AG09319 (cell line): ENCODE measurements around the gene MAP2K7.
"Not testable (repeated sequence)": the region's sequence is repeated elsewhere in the genome, so short reads cannot be mapped to it uniquely, and the experiment has no call there.

ENCODE experiments used
- DNase-seq: peaks from one replicate; pipeline ENCODE4 v3.0.0-alpha.2; 2010; ENCODE audit warnings: low read depth; ENCODE audit errors: extremely low read depth
- TF ChIP-seq, protein P1 (sequence below): IDR thresholded peaks from 2 replicates; pipeline ENCODE4 v1.5.1; 2011; ENCODE audit warnings: low read depth, mild to moderate bottlenecking, inconsistent platforms, low read length, moderate library complexity

Gene MAP2K7

DNA sequence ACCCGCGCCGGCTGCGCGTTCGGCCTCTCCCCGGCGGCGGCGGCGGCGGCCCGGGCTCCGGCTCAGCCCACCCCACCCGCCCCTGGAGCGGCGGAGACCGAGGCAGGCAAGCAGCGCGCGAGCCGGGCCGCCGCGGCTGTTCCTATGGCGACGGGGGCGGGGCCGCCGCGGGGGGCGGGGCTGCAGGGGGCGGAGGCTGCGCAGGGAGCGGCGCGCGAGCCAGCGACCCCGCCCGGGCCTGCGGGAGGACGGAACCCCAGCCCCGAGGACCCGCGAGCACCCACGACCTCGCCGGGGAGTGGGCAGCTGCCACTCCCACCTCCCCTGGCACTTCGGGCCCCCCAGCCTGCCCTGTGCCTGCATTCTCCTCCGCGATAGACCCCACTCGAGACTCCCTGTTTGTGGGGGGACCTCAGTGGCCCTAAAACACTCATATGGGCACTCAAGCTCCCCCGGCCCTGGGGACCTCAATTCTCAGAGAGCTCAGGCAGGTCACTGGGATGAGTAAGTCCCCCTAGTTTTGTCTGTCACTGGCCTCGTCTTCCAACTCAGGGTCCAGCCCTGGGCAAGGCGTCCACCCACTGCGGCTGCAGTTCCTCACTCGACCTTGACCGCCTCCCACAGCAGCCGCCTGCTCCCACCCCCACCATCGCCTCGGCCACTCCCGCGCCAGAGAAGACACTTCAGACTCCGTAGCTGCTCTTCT is 22.5 kb downstream of the MAP2K7 start, which contains the start of gene CTXN1:
CTXN1 (minus strand) TSS at position 115 of the 706 bp plus-strand sequence. CDS start 597 bp downstream, outside the sequence.
- DNase-seq = no peak
- TF ChIP-seq, protein P1, sequence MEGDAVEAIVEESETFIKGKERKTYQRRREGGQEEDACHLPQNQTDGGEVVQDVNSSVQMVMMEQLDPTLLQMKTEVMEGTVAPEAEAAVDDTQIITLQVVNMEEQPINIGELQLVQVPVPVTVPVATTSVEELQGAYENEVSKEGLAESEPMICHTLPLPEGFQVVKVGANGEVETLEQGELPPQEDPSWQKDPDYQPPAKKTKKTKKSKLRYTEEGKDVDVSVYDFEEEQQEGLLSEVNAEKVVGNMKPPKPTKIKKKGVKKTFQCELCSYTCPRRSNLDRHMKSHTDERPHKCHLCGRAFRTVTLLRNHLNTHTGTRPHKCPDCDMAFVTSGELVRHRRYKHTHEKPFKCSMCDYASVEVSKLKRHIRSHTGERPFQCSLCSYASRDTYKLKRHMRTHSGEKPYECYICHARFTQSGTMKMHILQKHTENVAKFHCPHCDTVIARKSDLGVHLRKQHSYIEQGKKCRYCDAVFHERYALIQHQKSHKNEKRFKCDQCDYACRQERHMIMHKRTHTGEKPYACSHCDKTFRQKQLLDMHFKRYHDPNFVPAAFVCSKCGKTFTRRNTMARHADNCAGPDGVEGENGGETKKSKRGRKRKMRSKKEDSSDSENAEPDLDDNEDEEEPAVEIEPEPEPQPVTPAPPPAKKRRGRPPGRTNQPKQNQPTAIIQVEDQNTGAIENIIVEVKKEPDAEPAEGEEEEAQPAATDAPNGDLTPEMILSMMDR = no peak

DNA sequence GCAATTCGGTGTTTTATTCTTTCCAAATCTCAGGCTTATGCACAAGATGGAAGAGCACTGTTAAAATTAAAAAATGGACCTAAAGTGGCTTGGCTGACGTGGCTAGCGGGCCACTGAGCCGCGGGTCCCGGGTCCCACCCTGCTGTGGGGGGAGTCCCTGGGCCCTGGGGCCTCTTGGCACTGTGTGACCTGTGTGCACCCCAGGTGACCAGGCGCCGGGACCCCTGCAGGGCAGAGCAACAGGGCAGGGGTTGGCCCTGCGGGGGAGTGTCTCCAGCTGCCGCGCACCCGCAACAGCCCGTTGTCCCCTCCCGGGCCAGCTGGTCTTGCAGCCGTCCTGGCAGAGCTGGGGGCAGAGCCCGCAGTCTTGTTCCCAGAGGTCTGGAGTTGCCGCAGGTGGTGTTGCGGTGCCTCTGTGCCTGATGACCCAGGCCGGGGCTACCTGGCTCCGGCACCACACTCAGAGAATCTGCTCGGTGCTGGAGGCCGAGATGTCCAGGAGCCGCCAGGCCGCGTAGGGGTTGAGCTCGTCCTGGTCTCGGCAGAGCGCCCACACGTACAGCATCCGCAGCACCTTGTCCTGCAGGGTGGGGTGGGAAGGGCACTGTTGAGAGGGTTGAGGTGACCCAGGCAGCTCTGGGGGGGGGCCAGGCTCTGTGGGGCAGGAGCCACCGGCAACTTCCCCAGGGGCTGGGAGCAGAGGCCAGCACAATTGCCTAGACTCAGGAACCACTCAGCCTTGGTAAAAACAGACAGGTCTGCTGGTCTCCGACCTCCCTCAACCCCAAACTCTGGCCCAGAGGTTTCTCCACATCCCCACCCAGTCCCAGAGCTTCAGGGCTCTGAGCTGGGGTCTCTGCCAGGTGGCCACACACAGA is 23.3 kb downstream of the MAP2K7 start:
- DNase-seq = no peak
- TF ChIP-seq, protein P1 = no peak

DNA sequence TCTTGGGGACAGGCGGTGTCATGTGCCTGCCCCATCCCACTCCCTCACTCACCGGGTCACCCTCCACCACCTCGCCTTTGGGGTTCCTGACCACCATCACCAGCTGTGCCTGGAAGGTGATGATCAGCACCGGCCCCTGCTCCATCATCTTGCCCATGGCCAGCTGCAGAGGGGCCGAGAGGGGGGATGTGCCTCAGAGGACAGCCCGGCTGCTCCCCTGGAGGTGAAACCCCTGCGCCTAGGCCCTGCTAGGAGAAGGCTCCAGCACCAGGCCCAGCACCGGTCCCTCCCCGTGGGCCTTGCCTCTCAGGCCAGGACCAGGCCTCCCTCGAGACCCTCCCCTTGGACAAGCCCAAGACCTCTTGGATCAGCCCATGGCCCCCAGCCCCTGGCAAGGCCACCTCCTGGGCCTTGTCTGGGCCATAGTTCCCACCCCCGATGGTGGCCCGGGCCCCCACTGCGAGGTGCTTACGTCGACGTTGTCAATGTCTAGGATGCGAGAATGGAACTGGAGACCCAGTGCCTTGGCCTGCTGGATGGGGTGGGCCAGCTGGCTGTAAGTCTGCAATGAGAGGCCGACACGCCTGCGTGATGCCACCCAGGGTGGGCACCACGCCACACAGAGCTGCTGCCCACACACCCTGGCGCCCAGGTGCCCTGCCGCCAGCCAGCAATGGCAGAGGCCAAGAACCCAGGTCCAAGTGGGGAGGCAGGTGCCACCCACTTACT is 24.1 kb downstream of the MAP2K7 start:
- TF ChIP-seq, protein P1 = no peak
- no peak for DNase-seq

DNA sequence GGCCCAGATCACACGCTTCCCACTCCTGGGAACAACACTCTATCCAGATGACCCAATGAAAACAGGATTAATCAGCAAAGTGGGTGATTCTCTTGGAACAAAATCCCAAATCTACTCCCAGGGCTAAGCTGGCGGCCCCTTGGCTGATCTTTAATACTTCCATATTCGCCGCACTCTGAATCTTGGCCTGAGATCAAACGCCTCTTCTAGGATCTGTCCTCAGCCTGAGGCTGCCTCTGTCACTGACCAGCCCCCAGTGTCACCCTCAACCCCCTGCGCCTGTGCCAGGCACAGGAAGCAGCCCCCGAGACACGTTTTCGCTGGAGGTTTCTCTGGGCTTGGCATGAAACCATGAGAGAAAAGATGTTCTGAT is 24.6 kb downstream of the MAP2K7 start:
- DNase-seq = no peak
- TF ChIP-seq, protein P1 = no peak

DNA sequence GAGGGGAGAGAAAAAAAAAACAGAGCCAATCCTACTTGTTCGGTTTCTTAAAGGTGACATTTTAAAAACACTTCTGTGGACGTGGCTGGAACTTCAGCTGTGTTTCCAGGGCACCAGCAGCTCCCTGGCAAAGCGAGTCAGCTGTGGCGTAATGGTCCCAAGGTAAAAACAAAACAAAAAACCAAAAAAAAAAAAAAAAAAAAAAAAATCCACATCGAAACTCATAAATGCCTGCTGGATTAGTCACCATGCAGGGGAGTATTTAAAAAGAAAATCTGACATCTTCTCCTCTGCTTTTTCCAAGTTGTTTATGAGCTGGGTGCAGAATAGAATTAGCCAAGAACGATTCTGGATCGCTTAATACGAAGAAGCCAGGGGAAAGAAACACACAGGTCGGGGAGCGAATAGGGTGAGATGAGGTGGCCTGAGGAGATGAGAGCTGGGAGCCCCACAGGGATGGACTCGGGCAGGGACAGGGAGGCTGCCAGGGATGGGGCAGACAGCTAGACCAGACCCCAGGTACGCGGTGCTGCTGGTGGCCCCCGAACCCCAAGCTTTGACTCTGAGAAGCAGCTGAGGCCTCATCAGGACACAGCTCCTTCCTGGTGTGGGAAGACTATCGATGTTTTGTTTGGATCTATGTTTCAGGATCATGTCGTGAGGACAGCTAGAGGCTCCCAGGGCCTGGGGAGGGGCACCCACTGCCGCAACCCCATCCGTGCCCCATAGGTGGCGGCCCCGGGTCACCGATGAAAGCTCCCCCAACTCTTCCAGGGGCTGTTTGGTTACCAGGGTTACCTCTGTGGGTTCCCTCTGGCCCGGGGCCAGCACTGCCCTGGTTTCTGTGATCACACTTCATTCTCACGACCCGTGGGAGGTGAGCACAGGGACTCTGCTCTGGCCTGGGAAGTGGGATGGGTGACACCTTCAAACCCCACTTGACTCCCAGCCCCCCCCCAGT is 25.3 kb downstream of the MAP2K7 start:
- DNase-seq = peak; percentile 56
- TF ChIP-seq, protein P1 = peak; percentile 32

DNA sequence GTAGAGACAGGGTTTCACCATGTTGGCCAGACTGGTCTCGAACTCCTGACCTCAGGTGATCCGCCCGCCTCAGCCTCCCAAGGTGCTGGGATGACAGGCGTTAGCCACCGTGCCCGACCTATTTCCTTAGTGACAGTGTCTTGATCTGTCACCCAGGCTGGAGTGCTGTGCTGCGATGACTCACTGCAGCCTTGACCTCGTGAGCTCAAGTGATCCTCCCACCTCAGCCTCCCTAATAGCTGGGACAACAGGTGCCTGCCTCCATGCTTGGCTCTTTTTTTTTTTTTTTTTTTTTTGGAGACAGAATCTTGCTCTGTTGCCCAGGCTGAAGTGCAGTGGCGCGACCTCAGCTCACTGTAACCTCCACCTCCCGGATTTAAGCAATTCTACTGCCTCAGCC is 26.4 kb downstream of the MAP2K7 start:
- DNase-seq = not testable (repeated sequence)

DNA sequence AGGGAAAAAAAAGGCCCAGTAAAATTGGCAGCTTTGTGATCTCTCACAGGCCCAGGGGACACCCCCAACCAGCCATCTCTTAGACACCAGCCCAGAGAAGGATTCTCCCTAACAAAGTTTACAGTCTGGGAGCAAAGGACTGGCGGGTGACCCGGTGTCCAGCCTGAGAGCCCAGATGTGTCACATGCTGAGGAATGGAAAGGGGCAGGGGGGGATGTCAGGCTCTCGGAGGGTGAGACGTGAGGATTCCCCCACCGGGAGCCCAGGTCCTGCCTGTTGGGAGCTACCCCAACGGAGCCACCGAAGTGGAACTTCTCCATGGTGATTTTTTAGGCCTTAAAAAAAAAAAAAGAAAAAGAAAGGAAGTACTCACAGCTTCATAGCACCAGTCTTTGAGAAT is 27.1 kb downstream of the MAP2K7 start:
- TF ChIP-seq, protein P1 = no peak
- no peak for DNase-seq
